ENCODE data around the gene ANKRD13C.

Gene ANKRD13C

DNA sequence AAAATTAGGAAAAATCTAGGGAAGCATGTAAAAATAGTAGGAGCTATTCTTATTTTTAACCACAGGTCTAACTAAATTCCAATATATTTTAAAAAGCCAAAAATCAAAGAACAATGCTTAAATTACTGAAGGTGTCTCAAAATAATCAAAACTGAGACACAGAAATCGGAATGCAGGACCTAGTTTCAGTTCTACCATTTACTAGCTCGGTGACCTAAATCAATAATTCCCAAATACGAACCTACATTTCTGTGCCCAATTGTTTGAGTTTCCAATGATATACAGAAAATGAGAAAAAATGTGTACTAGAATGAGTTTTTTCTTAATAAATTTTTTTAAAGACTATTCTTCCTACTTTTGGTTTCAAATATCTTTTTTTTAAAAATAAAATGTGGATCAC lies 37.4 kb downstream of the ANKRD13C start:
- TF ChIP-seq, protein P1, sequence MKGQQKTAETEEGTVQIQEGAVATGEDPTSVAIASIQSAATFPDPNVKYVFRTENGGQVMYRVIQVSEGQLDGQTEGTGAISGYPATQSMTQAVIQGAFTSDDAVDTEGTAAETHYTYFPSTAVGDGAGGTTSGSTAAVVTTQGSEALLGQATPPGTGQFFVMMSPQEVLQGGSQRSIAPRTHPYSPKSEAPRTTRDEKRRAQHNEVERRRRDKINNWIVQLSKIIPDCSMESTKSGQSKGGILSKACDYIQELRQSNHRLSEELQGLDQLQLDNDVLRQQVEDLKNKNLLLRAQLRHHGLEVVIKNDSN (IDR thresholded peaks at IDR 0.05): no peak
- TF ChIP-seq CREB1 (IDR thresholded peaks at IDR 0.05; ENCODE audit: low read depth) (no peak), TAF1 (IDR thresholded peaks at IDR 0.05; ENCODE audit: low read depth) (no peak), FOXM1 (IDR thresholded peaks at IDR 0.05; ENCODE audit: borderline replicate concordance, low read depth) (no peak), EGR1 (IDR thresholded peaks at IDR 0.05) (no peak), RAD21 (IDR thresholded peaks at IDR 0.05; ENCODE audit: low read depth) (no peak), NFIC (IDR thresholded peaks at IDR 0.05) (no peak), YY1 (IDR thresholded peaks at IDR 0.05; ENCODE audit: low read depth) (no peak), TEAD4 (IDR thresholded peaks at IDR 0.05) (no peak), ZBTB7A (IDR thresholded peaks at IDR 0.05; ENCODE audit: low read depth) (no peak), TCF12 (IDR thresholded peaks at IDR 0.05; ENCODE audit: low read depth) (no peak), EP300 (IDR thresholded peaks at IDR 0.05; ENCODE audit: borderline replicate concordance) (no peak), CEBPB (IDR thresholded peaks at IDR 0.05) (no peak)
- TF ChIP-seq, protein P2, sequence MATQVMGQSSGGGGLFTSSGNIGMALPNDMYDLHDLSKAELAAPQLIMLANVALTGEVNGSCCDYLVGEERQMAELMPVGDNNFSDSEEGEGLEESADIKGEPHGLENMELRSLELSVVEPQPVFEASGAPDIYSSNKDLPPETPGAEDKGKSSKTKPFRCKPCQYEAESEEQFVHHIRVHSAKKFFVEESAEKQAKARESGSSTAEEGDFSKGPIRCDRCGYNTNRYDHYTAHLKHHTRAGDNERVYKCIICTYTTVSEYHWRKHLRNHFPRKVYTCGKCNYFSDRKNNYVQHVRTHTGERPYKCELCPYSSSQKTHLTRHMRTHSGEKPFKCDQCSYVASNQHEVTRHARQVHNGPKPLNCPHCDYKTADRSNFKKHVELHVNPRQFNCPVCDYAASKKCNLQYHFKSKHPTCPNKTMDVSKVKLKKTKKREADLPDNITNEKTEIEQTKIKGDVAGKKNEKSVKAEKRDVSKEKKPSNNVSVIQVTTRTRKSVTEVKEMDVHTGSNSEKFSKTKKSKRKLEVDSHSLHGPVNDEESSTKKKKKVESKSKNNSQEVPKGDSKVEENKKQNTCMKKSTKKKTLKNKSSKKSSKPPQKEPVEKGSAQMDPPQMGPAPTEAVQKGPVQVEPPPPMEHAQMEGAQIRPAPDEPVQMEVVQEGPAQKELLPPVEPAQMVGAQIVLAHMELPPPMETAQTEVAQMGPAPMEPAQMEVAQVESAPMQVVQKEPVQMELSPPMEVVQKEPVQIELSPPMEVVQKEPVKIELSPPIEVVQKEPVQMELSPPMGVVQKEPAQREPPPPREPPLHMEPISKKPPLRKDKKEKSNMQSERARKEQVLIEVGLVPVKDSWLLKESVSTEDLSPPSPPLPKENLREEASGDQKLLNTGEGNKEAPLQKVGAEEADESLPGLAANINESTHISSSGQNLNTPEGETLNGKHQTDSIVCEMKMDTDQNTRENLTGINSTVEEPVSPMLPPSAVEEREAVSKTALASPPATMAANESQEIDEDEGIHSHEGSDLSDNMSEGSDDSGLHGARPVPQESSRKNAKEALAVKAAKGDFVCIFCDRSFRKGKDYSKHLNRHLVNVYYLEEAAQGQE (IDR thresholded peaks at IDR 0.05; ENCODE audit: low read depth): no peak
- TF ChIP-seq, protein P3, sequence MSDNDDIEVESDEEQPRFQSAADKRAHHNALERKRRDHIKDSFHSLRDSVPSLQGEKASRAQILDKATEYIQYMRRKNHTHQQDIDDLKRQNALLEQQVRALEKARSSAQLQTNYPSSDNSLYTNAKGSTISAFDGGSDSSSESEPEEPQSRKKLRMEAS (IDR thresholded peaks at IDR 0.05): no peak

DNA sequence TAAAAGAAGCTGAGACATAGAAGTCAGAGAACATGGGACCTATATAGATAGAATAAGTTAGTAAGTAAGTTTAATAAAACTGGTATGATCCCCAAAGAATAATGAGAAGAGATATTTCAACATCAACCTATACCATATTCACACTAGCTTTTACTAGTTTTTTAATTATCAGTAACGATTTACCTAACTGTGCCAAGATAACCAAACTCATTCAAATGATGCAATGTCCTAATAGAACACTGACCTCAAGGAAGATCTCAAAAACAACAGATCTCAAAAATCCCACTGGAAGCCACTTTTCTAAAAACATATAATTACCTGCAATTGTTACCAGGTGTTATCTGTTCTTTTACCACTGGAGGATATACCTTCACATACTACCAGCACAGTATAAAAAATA lies 38.7 kb downstream of the ANKRD13C start:
- TF ChIP-seq TAF1 (IDR thresholded peaks at IDR 0.05; ENCODE audit: low read depth): no peak
- TF ChIP-seq RAD21 (IDR thresholded peaks at IDR 0.05; ENCODE audit: low read depth): no peak
- TF ChIP-seq NFIC (IDR thresholded peaks at IDR 0.05): no peak
- TF ChIP-seq, protein P3 (IDR thresholded peaks at IDR 0.05): no peak

DNA sequence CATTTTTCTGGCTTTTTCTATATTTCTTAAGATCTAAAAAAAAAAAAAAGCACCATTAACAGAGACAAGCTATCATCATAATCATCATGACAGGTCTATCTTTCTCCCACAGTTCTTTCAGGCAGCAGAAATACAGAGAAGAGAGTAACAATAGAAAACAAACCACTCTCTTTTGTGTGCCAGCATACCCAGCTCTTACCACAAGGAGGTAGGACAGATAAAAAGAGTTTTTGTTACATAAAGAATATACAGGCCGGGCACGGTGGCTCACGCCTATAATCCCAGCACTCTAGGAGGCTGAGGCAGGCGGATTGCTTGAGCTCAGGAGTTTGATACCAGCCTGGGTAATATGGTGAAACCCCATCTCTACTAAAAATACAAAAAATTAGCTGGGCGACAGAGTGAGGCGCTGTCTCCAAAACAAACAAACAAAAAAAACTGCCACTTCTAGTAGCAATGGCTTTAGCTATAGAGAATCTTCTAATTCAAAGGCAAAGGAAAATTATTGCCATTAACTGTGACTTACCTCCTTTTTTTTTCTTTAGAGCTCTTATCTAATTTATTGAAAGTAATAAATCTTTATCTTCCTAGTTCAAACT lies 39.7 kb downstream of the ANKRD13C start:
- no peak for TF ChIP-seq CEBPB (IDR thresholded peaks at IDR 0.05)
- no peak for TF ChIP-seq EP300 (IDR thresholded peaks at IDR 0.05; ENCODE audit: borderline replicate concordance)
- no peak for TF ChIP-seq CREB1 (IDR thresholded peaks at IDR 0.05; ENCODE audit: low read depth)
- TF ChIP-seq, protein P2 (IDR thresholded peaks at IDR 0.05; ENCODE audit: low read depth): no peak
- TF ChIP-seq EGR1 (IDR thresholded peaks at IDR 0.05): no peak
- TF ChIP-seq, protein P1 (IDR thresholded peaks at IDR 0.05): no peak
- TF ChIP-seq TEAD4 (IDR thresholded peaks at IDR 0.05): no peak
- TF ChIP-seq FOXM1 (IDR thresholded peaks at IDR 0.05; ENCODE audit: borderline replicate concordance, low read depth): no peak
- TF ChIP-seq YY1 (IDR thresholded peaks at IDR 0.05; ENCODE audit: low read depth): no peak
- TF ChIP-seq ZBTB7A (IDR thresholded peaks at IDR 0.05; ENCODE audit: low read depth): no peak
- TF ChIP-seq TAF1 (IDR thresholded peaks at IDR 0.05; ENCODE audit: low read depth): no peak
- TF ChIP-seq, protein P3 (IDR thresholded peaks at IDR 0.05): no peak

DNA sequence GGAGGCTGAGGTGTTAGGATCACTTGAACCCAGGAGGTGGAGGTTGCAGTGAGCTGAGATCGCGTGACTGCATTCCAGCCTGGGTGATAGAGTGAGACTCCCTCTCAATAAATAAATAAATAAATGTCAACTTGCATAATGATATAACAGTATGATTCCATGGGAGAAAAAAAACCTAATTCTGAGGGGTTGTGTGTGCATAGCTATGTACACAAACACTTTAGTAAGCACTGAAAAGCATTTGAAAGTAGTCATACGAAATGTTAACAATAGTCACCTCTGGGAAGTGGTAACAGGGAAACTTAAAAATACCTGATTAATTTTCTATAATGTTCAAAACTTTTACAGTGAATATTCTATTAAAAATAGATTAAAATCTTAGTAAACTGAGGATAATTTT lies 43.2 kb downstream of the ANKRD13C start:
- TF ChIP-seq EP300 (IDR thresholded peaks at IDR 0.05; ENCODE audit: borderline replicate concordance) (no peak), TAF1 (IDR thresholded peaks at IDR 0.05; ENCODE audit: low read depth) (no peak), NFIC (IDR thresholded peaks at IDR 0.05) (no peak), TEAD4 (IDR thresholded peaks at IDR 0.05) (no peak), CEBPB (IDR thresholded peaks at IDR 0.05) (no peak), ZBTB7A (IDR thresholded peaks at IDR 0.05; ENCODE audit: low read depth) (no peak), EGR1 (IDR thresholded peaks at IDR 0.05) (no peak), TCF12 (IDR thresholded peaks at IDR 0.05; ENCODE audit: low read depth) (no peak), YY1 (IDR thresholded peaks at IDR 0.05; ENCODE audit: low read depth) (no peak), RAD21 (IDR thresholded peaks at IDR 0.05; ENCODE audit: low read depth) (no peak)
- TF ChIP-seq, protein P2 (IDR thresholded peaks at IDR 0.05; ENCODE audit: low read depth): no peak
- TF ChIP-seq, protein P3 (IDR thresholded peaks at IDR 0.05): no peak

Measured in Ishikawa (cell line).